NCI-H526 (cell line): ENCODE measurements around the gene MAN2A1.
"Not testable (repeated sequence)": the region's sequence is repeated elsewhere in the genome, so short reads cannot be mapped to it uniquely, and the experiment has no call there.

Experiments
- DNase-seq, 2 experiments: peaks; one replicate each; lab custom pipeline; 2025; lab: John Stamatoyannopoulos, UW

MAN2A1 gene

DNA sequence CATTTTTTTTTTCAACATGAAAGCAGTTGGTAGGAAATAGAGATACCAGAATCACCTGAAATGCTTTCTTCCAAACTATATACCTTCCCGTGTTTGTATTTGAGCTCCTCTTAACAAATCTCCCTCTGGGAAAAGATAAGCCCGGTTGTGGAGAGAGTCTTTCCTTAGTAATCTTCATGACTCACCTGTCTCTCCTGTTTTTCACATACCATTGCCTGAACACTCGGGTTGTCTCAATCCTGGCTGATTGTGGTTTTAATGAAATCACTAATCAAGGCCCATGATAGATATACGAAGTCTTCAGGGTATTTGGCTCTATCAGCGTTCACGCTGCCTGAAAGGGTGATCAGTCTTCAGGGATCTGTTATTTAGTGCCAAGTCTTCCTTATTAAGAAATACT lies 136.7 kb downstream of the MAN2A1 start:
- no peak for DNase-seq

DNA sequence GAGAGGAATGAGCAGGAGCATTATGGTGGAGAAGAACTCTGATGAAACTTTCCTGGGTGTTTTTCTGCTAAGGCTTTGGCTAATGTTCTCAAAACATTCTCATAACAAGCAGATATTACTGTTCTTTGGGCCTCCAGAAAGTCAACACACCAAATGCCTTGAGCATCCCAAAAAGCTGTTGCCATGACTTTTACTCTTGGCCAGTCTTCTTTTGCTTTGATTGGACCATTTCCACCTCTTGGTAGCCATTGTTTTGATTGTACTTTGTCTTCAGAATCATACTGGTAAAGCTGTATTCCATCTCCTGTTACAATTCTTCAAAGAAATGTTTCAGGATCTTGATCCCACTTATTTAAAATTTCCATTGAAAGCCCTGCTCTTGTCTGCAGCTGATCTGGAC lies 139.6 kb downstream of the MAN2A1 start:
- DNase-seq: no peak

DNA sequence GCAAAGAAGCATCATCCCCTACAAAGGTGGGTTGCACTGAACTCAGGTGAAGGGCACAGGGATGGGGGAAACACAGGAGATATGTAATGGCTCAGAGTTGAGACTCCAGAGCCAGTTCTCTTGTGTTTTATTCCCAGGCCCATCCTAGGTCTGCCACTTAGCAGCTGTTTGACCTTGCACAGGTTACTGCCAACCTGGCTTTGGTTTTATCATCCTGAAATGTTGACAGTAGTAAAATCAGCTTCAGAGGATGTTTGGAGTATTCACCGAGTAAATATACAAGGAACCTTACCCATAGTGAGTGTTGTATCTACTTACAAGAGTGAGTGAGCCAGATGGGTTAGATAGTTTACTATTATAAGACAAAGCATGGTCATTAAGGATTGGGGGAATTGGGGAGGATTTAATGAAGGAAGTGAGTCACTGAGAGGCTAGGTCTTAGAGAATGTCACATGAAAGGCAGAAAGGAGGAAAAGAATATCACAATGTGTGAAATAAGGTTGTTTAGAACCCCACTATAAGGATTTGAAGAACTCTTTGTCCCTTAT lies 141.3 kb downstream of the MAN2A1 start:
- DNase-seq: no peak

- DNase-seq: not testable (repeated sequence)
Observed at GRCh38 chr5:109832207-109833188, 142.8 kb downstream of the MAN2A1 start.

DNA sequence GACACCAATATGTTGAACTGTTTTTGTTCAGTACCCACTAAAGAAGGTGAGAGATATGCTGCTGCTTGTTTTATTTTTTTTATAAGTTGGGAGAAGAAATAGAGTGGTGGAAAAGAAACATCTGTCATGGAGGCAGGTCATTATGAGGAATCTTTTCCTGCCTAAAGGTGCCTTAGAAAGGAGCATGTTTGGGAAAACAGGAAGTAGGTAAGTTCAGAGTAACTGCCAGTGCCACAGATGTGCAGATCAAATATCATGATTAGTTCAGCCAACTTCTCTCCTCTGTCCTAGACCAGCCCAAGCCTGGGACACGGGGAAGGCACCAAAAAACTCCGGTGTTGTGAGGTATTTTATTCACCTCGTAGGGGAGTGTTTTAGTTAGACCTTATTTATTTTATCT lies 144.2 kb downstream of the MAN2A1 start:
- DNase-seq: no peak

DNA sequence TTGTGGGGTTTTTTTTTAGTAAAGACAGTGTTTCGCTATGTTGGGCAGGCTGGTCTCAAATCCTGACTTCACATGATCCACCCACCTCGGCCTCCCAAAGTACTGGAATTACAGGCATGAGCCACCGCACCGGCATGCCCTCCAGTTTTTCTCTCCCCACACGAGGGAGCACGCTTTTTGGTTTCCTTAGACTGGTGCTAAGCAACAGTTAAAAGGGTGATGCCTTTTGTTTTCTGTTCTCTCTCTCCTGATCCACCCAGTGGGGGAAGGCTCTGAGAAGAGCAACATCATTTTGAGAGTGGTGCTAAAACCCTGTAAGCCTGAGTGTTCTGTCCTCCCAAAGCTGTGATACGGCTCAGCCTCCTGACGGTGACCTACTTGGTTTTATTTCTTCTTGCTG lies 146.6 kb downstream of the MAN2A1 start:
- no peak for DNase-seq

DNA sequence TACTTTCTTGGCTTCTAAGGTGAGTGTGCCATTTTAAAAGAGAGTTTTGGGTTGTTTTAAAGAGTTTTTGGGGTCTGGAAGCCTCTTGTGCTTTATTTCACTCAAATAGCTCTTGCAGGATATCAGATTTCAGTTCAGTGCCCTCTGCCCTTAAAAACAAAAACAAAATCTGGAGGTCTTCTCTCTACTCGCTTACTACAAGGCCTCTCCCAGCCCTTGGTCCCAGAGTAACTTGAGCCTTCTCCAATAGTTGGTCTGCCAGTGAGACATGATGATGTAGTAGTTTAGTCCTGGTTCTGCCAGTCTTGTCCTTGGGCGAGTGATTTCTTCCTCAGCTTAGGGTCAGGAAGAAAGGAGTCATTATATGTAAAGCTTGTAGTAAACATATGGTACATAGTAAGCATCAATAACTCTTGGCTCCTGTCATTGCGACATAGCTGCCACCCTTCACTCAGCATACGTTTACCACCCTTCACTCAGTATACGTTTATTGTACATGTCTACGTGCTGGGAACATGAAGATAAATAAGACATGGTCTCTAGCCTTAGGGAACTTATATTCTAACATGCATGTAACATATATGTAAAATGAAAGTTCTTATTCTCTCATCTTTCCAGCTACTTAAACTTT lies 147.6 kb downstream of the MAN2A1 start:
- DNase-seq: no peak

DNA sequence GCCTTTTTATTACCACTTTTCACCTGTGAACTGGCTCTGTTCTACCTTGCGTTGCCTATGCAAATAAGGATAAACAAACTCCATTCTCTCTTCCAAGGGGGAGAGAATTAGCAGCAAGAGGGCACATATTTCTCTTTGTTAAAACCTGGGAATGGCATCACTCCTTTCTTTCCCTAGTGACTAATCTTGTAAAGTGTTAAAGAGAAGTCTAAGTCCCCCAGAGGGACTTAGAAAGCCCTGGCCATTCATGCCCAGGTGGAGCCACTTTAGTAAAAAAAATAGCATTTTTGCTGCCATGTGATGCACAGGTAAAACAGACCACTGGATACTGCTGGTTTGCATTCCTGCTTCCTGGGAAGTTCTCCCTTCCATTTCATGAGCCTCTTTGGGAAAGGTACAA lies 148.4 kb downstream of the MAN2A1 start:
- DNase-seq: no peak

GRCh38 chr5:109844148-109844547 lies 154.4 kb downstream of the MAN2A1 start:
- DNase-seq: no peak

- DNase-seq: no peak
Observed at GRCh38 chr5:109844695-109845094, 155.0 kb downstream of the MAN2A1 start.

- no peak for DNase-seq
Observed at GRCh38 chr5:109848130-109848529, 158.4 kb downstream of the MAN2A1 start.

GRCh38 chr5:109849478-109850088 lies 159.9 kb downstream of the MAN2A1 start:
- DNase-seq: no peak

DNA sequence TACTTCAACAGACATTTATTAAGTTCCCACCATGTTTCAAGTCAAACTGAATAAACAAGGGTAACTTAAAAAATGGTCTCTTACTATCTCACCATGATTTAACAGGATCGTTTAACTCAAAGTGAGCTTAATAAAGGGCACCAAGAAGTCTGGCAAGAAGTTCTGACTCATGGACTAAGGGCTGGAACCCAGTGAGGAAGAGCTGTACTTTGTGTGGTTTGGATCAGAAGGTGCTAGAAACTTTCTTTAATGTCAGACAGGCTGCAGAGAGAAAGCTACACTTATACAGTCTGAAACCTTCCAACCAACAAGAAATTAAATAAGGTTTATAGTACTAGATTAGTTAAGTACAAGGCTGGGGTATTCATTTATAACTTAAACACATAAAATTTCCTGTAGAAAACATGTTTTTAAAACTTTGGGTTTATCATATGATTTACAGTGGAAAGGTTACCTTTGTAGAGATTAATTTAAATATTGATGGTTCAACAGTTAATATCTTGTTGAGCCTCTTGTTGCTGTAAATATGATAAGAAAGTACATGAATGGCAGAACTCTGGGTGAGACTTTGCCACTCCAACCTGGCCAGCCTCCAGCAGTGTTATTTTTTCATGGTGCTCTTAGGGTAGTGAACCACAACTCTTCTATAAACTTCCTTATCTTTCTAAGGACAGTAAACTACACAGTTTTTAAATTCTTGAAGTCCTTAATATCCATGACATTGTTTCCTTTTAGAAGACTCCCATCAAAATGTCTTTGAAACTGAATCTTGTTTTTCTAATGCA lies 162.8 kb downstream of the MAN2A1 start:
- DNase-seq: no peak

DNA sequence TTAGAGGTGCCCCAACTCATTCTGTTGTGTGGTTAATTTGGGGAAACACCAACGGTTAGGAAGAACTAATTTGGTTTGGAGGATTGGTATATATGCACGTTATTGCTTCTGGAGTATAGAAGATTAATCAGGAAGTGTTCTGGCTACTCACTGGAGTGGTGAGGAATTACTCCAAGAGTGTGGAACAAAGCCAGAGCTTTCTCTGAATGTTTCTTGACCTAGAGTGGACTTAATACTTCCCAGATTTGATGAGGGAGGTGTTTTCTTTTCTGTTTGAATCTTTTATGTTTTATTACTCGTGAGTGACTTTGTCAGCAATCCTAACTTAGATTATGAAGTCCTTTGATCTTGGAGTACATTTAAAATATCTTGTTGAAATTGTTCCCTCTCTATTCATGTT lies 163.7 kb downstream of the MAN2A1 start:
- no peak for DNase-seq

DNA sequence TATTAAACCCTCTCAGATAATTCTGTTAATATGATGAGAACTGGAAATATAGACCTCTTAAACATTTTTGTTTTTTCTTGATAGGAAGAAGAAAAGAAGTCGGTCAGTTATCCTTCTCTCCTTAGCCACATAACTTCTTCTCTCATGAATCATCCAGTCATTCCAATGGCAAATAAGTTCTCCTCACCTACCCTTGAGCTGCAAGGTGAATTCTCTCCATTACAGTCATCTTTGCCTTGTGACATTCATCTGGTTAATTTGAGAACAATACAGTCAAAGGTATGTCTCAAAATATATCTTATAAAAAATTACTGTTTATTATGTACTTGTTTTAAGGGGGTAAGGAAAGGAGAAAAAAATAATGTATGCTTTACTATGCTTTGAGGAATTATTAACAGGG lies 165.3 kb downstream of the MAN2A1 start:
- no peak for DNase-seq

GRCh38 chr5:109857405-109858031 lies 167.8 kb downstream of the MAN2A1 start:
- no peak for DNase-seq

- DNase-seq: no peak
Observed at GRCh38 chr5:109859537-109859936, 169.8 kb downstream of the MAN2A1 start.

GRCh38 chr5:109862301-109862700 lies 172.6 kb downstream of the MAN2A1 start:
- no peak for DNase-seq

GRCh38 chr5:109863752-109864151 lies 174.0 kb downstream of the MAN2A1 start:
- DNase-seq: no peak

- DNase-seq: peak; percentile 88 to 94
Observed at GRCh38 chr5:109865637-109866036, 175.9 kb downstream of the MAN2A1 start.

GRCh38 chr5:109866051-109866450 lies 176.3 kb downstream of the MAN2A1 start:
- DNase-seq: no peak
